H1 (cell line): ENCODE data around the gene FBXO34. TPM values are rescaled to one million over a fixed set of nuclear protein-coding genes. Genes with fewer than 3 reads are reported as not detected.
"Not testable (repeated sequence)": the region's sequence is repeated elsewhere in the genome, so short reads cannot be mapped to it uniquely, and the experiment has no call there.

ENCODE experiments used
- CTCF ChIA-PET: fragments of 300-600 bp; sonication (Branson Sonifier 250); formaldehyde crosslinking; loops from one replicate; lab custom pipeline; 2021; ENCODE audit not compliant: partially characterized antibody; lab: Charles Lee
- POLR2A ChIA-PET: fragments of 300-600 bp; sonication (Branson Sonifier 250); formaldehyde crosslinking; loops from one replicate; lab custom pipeline; 2021; ENCODE audit warnings: inconsistent platforms; ENCODE audit not compliant: partially characterized antibody; lab: Charles Lee
- DNase-seq, 2 experiments: peaks; one replicate each; pipeline versions ENCODE4 v3.0.0 to v3.0.0-alpha.2; 2010 to 2022; ENCODE audit warnings: low spot score in 2 of 2, low read depth in 1 of 2, mixed read lengths in 1 of 2
- FAIRE-seq: peaks from 2 replicates; lab custom pipeline; 2011; peaks lifted over from hg19 to GRCh38; lab: Jason Lieb, UNC
- H2AFZ ChIP-seq: 2 replicates; pipeline ENCODE4 v1.8.1; 2012; ENCODE audit warnings: low read length, inconsistent platforms
- H2AK5ac ChIP-seq: 2 replicates; pipeline ENCODE4 v1.6.1; 2013; ENCODE audit warnings: low read depth, low read length
- H2BK120ac ChIP-seq: replicated peaks from 2 replicates; pipeline ENCODE3; 2013; ENCODE audit warnings: low read depth, low read length, inconsistent platforms
- H2BK12ac ChIP-seq: 2 replicates; pipeline ENCODE4 v1.6.1; 2013; ENCODE audit warnings: low read depth, low read length
- H2BK15ac ChIP-seq: 2 replicates; pipeline ENCODE4 v1.6.1; 2013; ENCODE audit warnings: low read length
- H2BK20ac ChIP-seq: 2 replicates; pipeline ENCODE4 v1.6.1; 2013; ENCODE audit warnings: low read length
- H2BK5ac ChIP-seq: 2 replicates; pipeline ENCODE4 v1.6.1; 2013; ENCODE audit warnings: low read depth, low read length
- H3K14ac ChIP-seq: 2 replicates; pipeline ENCODE4 v1.6.1; 2013; ENCODE audit warnings: inconsistent platforms; ENCODE audit not compliant: insufficient read length
- H3K18ac ChIP-seq: 2 replicates; pipeline ENCODE4 v1.6.1; 2013; ENCODE audit warnings: low read length; ENCODE audit errors: extremely low read depth
- H3K23ac ChIP-seq: 2 replicates; pipeline ENCODE4 v1.6.1; 2013; ENCODE audit warnings: inconsistent platforms; ENCODE audit not compliant: insufficient read length
- H3K23me2 ChIP-seq: 2 replicates; pipeline ENCODE4 v1.6.1; 2013; ENCODE audit warnings: low read depth, low read length
- H3K27ac ChIP-seq: 2 replicates; pipeline ENCODE4 v1.6.1; 2011; ENCODE audit warnings: low read depth, low read length, inconsistent platforms
- H3K27me3 ChIP-seq, 4 experiments: replicated peaks in 1 of 4; 1 replicate in 1 of 4; 2 replicates in 3 of 4; pipeline versions ENCODE4 v1.6.1 to v1.8.1; 2011 to 2013; ENCODE audit warnings: low read length in 3 of 4, mild to moderate bottlenecking in 3 of 4, inconsistent platforms in 2 of 4, mixed read lengths in 2 of 4, moderate library complexity in 1 of 4; ENCODE audit not compliant: control insufficient read depth in 3 of 4, insufficient read depth in 3 of 4; ENCODE audit errors: extremely low read depth in 1 of 4
- H3K36me3 ChIP-seq, 4 experiments: 2 replicates each; pipeline versions ENCODE4 v1.6.1 to v1.8.1; 2011 to 2013; ENCODE audit warnings: mild to moderate bottlenecking in 4 of 4, low read length in 3 of 4, moderate library complexity in 2 of 4, control low read depth in 1 of 4, inconsistent platforms in 1 of 4; ENCODE audit not compliant: insufficient read depth in 4 of 4, control insufficient read depth in 2 of 4
- H3K4ac ChIP-seq: replicated peaks from 2 replicates; pipeline ENCODE3; 2013; ENCODE audit warnings: low read length, low read depth, mixed read lengths, inconsistent platforms; ENCODE audit not compliant: insufficient read length
- H3K4me1 ChIP-seq, 4 experiments: replicated peaks in 1 of 4; 1 replicate in 1 of 4; 2 replicates in 3 of 4; pipeline versions ENCODE4 v1.6.1 to v1.8.1; 2011 to 2013; ENCODE audit warnings: low read length in 3 of 4, inconsistent platforms in 2 of 4, mixed read lengths in 1 of 4; ENCODE audit not compliant: insufficient read depth in 4 of 4, control insufficient read depth in 3 of 4
- H3K4me2 ChIP-seq, 2 experiments: 2 replicates each; pipeline versions ENCODE4 v1.6.1 to v1.8.1; 2011 to 2013; ENCODE audit warnings: low read depth in 2 of 2, low read length in 2 of 2, control low read depth in 1 of 2, inconsistent platforms in 1 of 2, mild to moderate bottlenecking in 1 of 2; ENCODE audit not compliant: insufficient read depth in 1 of 2
- H3K4me3 ChIP-seq, 4 experiments: fragments of 200-600, 300-600 bp in 1 of 4; sonication (generic), shearing (Covaris generic), sonication (Bioruptor Twin) in 1 of 4; 2 replicates each; pipeline versions ENCODE4 v1.5.1 to v1.8.1; 2011 to 2016; ENCODE audit warnings: low read length in 4 of 4, low read depth in 3 of 4, control low read depth in 2 of 4, inconsistent platforms in 2 of 4, mild to moderate bottlenecking in 2 of 4, mixed read lengths in 1 of 4, moderate library complexity in 1 of 4; ENCODE audit not compliant: insufficient read depth in 2 of 4; ENCODE audit errors: extremely low read depth in 1 of 4
- H3K56ac ChIP-seq: replicated peaks from 2 replicates; pipeline ENCODE3; 2013; ENCODE audit warnings: low read depth, mild to moderate bottlenecking, mixed read lengths, low read length, inconsistent platforms; ENCODE audit not compliant: insufficient read length
- H3K79me1 ChIP-seq: 2 replicates; pipeline ENCODE4 v1.6.1; 2013; ENCODE audit warnings: low read depth, low read length, control low read depth
- H3K79me2 ChIP-seq, 2 experiments: 2 replicates each; pipeline versions ENCODE4 v1.6.1 to v1.8.1; 2012 to 2013; ENCODE audit warnings: low read length in 2 of 2, mild to moderate bottlenecking in 2 of 2, inconsistent platforms in 1 of 2; ENCODE audit not compliant: insufficient read depth in 2 of 2, control insufficient read depth in 1 of 2
- H3K9ac ChIP-seq, 4 experiments: replicated peaks in 1 of 4; 1 replicate in 1 of 4; 2 replicates in 3 of 4; pipeline versions ENCODE4 v1.6.1 to v1.8.1; 2011 to 2013; ENCODE audit warnings: low read depth in 3 of 4, low read length in 3 of 4, control low read depth in 2 of 4, mild to moderate bottlenecking in 2 of 4, moderate library complexity in 2 of 4, inconsistent platforms in 1 of 4; ENCODE audit errors: extremely low read depth in 1 of 4
- H3K9me3 ChIP-seq, 2 experiments: 2 replicates each; pipeline versions ENCODE4 v1.6.1 to v1.8.1; 2012 to 2013; ENCODE audit warnings: mild to moderate bottlenecking in 2 of 2, moderate library complexity in 2 of 2, control low read depth in 1 of 2, inconsistent platforms in 1 of 2, low read depth in 1 of 2, low read length in 1 of 2, mixed read lengths in 1 of 2; ENCODE audit not compliant: insufficient read depth in 2 of 2
- H4K20me1 ChIP-seq, 2 experiments: replicated peaks in 1 of 2; 2 replicates each; pipeline versions ENCODE3 to v1.8.1; 2011 to 2013; ENCODE audit warnings: inconsistent platforms in 2 of 2, low read length in 2 of 2, mild to moderate bottlenecking in 1 of 2; ENCODE audit not compliant: insufficient read depth in 2 of 2, control insufficient read depth in 1 of 2
- H4K5ac ChIP-seq: 2 replicates; pipeline ENCODE4 v1.6.1; 2013; ENCODE audit warnings: low read length, low read depth, mixed read lengths, inconsistent platforms; ENCODE audit not compliant: insufficient read length
- H4K8ac ChIP-seq: 2 replicates; pipeline ENCODE4 v1.8.0; 2013; ENCODE audit warnings: mild to moderate bottlenecking, moderate library complexity, low read length, inconsistent platforms; ENCODE audit not compliant: insufficient read depth; ENCODE audit errors: extremely low read depth
- H4K91ac ChIP-seq: replicated peaks from 2 replicates; pipeline ENCODE3; 2013; ENCODE audit warnings: low read length, mixed read lengths, inconsistent platforms; ENCODE audit not compliant: insufficient read length
- GTF2F1 ChIP-seq: IDR thresholded peaks from 2 replicates; pipeline ENCODE4 v1.6.1; 2012; ENCODE audit warnings: low read depth, low read length, improper control_type of control experiment, borderline replicate concordance
- JUND ChIP-seq: IDR thresholded peaks from 2 replicates; pipeline ENCODE4 v1.6.1; 2011; ENCODE audit warnings: mild to moderate bottlenecking, improper control_type of control experiment, low read length
- WGBS, 2 experiments: shearing (Covaris generic) in 1 of 2; methylation state at CpG; one replicate each; pipeline versions ENCODE4 v1.1.6 to v1.1.7; 2013 to 2015; ENCODE audit warnings: low lambda C conversion rate in 2 of 2, mixed read lengths in 2 of 2, inconsistent platforms in 1 of 2, low coverage in 1 of 2, missing lambda C conversion rate in 1 of 2; ENCODE audit not compliant: insufficient replicate concordance in 2 of 2, insufficient coverage in 1 of 2, insufficient read length in 1 of 2; ENCODE audit errors: extremely low coverage in 1 of 2, missing lambda C conversion rate in 1 of 2; 5-methylcytosine and 5-hydroxymethylcytosine counted together
- polyA plus RNA-seq, 7 experiments: library from polyadenylated mRNA; depleted of rRNA in 3 of 7; stranded (reverse) in 5 of 7; unstranded in 2 of 7; fragments of >200 nt in 5 of 7; fragments of 200-250 nt in 2 of 7; gene quantifications; 1 replicate in 5 of 7; 2 replicates in 1 of 7; 4 replicates in 1 of 7; pipeline versions ENCODE4 v1.2.1 to v1.2.3, GENCODE V29; 2011 to 2013; ENCODE audit warnings: missing spikeins in 2 of 7, mixed read lengths in 2 of 7
- total RNA-seq: library from RNA; stranded (reverse); fragmentation: NEBNext Ultra II Directional; extraction: Animal tissue kit (Norgen Biotek cat#: 25700); gene quantifications from 2 replicates; pipeline ENCODE4 v1.2.1, GENCODE V29; 2021

The FBXO34 gene
- total and polyA plus RNA-seq, 2 of the 8 experiments (the other 6 are each of a cell fraction or from before 2014, with no cell fraction given): 7.0 to 14.4 TPM

DNA sequence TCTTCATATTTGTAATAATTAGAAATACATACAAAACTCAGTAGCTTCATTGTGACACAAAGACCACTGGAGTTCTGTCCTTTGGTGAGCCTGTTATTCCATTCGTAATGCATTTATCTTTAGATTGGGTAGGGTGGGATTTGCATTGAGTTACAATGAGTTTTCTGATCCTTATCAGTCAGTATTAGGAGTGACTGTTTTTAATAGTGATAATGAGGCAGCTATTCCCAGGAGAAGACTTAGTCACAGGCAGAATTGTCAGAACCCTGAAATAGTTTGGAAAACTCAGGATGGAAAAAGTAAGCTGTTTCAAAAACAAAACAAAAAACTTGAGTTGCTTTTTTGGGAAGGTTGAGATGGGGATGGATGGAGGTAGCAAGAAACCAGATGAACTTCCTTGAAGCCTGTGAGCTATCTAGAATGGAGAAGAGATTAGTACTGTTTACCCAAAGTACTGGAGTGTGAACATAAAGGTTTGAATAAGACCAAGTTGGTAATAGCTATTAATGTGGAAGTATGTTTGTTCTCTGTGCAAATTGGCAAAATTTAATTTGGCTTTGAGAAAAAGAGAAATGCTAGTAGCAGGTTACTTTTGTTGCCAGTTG lies 38.6 kb downstream of the FBXO34 start (continued):
- TF ChIP-seq GTF2F1: no peak
- no peak for TF ChIP-seq JUND

DNA sequence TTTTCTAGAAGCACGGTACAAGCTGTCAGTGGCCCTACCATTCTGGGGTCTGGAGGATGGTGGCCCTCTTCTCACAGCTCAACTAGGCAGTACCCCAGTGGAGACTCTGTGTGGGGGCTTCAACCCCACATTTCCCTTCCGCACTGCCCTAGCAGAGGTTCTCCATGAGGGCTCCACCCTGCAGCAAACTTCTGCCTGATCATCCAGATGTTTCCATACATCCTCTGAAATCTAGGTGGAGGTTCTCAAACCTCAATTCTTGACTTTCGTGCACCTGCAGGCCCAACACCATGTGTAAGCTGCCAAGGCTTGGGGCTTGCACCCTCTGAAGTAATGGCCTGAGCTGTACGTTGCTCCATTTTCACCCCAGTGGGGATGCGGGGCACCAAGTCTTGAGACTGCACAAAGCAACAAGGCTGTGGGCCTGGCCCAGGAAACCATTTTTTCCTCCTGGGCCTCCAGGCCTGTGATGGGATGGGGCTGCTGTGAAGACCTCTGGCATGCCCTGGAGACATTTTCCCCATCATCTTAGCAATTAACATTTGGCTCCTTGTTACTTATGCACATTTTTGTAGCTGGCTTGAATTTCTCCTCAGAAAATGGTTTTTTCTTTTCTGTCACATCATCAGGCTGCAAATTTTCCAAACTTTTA lies 41.3 kb downstream of the FBXO34 start:
- not testable (repeated sequence) for H3K27me3 ChIP-seq, H2AFZ ChIP-seq, H3K9ac ChIP-seq, H3K23ac ChIP-seq, H3K79me1 ChIP-seq, H3K14ac ChIP-seq, H2BK20ac ChIP-seq, H3K4me2 ChIP-seq, H3K4me1 ChIP-seq, H3K4me3 ChIP-seq, DNase-seq, H3K27ac ChIP-seq, FAIRE-seq, H2AK5ac ChIP-seq, H4K5ac ChIP-seq, H2BK12ac ChIP-seq, H3K4ac ChIP-seq, H3K23me2 ChIP-seq, H4K91ac ChIP-seq, H2BK15ac ChIP-seq, H3K56ac ChIP-seq, H3K18ac ChIP-seq, H4K8ac ChIP-seq, H2BK120ac ChIP-seq, H4K20me1 ChIP-seq, H2BK5ac ChIP-seq
- ChIA-PET CTCF (interaction anchor here (0.6 to 2.2 kb wide), 2 partner anchors 42 to 57 kb away, joined by 3 to 6 read pairs; no protein-coding TSS in a partner anchor), POLR2A (interaction anchor here (0.6 kb wide), 1 partner anchor 46 kb away, joined by 3 read pairs; no protein-coding TSS in a partner anchor)
- H3K79me2 ChIP-seq: peaks cover 0 to 36% of the 10 kb centered on the region in 2 experiments; a peak in 2 of 4 replicates
- WGBS, 2 experiments: 95% methylated on average over 5 of the region's 5 CpGs; no CpG with 5 or more reads in 1 of the 2 experiments
- peaks cover 0 to 18% (median 5%) of the 10 kb centered on the region in 4 experiments; a peak in 4 of 8 replicates for H3K36me3 ChIP-seq
- peaks cover 11 to 30% of the 10 kb centered on the region in 2 experiments for H3K9me3 ChIP-seq
